ENCODE measurements around the gene RTEL1.
A peak's percentile ranks its signal among the peaks of the same experiment; 100 is the strongest.

The RTEL1 gene

DNA sequence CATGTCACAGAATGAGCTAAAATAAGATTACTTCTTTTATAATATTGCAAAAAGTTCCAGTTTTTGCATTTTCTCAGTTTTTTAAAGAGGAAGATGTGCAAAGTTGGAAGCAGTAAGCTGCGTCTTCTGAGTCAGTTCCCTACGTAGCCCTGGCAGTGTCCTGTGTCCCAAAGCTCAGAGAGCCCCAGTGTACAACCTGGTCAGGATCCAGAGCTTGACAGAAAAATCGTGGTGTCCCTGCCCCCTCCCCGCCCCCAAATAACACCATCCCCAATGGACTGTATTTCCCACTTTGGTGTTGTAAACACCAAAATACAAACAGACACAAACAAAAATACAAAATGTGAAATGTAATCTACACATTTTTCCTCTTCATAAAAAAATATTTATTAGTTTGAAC lies 86.0 kb downstream of the RTEL1 start:
- H3K4me3 ChIP-seq (ENCODE audit: low read depth in 1 of 2, low read length in 2 of 2) = no peak overlapping the region
- no peak overlapping the region for H2AFZ ChIP-seq (ENCODE audit: low read depth, low read length)
- no peaks in the 10 kb centered on the region for H3K9me3 ChIP-seq (ENCODE audit: insufficient read depth, low read length, severe bottlenecking)
- peaks cover 20% of the 10 kb centered on the region for H3K4me1 ChIP-seq (ENCODE audit: insufficient read depth, low read length)
- H3K4me2 ChIP-seq (ENCODE audit: insufficient read depth, low read length) = no peak overlapping the region
- peaks cover 19% of the 10 kb centered on the region for H4K20me1 ChIP-seq (ENCODE audit: insufficient read depth, low read length)
- no peak for ATAC-seq (ENCODE audit: insufficient read depth, low read depth)
- no peak overlapping the region for H3K27ac ChIP-seq (ENCODE audit: low read length)
- H3K36me3 ChIP-seq (ENCODE audit: insufficient read depth, low read length) = peaks cover 28% of the 10 kb centered on the region
- DNase-seq = no peak
- TF ChIP-seq EZH2 (IDR thresholded peaks at IDR 0.05; ENCODE audit: borderline replicate concordance, low read depth, low read length, severe bottlenecking) = no peak
- no peaks in the 10 kb centered on the region for H3K27me3 ChIP-seq (ENCODE audit: insufficient read depth, low read length, poor library complexity)
- peaks cover 8% of the 10 kb centered on the region; the same call in 1 of the 2 replicates for H3K79me2 ChIP-seq (ENCODE audit: insufficient read depth, low read length)
- no peak overlapping the region for H3K9ac ChIP-seq (ENCODE audit: low read depth, low read length)

DNA sequence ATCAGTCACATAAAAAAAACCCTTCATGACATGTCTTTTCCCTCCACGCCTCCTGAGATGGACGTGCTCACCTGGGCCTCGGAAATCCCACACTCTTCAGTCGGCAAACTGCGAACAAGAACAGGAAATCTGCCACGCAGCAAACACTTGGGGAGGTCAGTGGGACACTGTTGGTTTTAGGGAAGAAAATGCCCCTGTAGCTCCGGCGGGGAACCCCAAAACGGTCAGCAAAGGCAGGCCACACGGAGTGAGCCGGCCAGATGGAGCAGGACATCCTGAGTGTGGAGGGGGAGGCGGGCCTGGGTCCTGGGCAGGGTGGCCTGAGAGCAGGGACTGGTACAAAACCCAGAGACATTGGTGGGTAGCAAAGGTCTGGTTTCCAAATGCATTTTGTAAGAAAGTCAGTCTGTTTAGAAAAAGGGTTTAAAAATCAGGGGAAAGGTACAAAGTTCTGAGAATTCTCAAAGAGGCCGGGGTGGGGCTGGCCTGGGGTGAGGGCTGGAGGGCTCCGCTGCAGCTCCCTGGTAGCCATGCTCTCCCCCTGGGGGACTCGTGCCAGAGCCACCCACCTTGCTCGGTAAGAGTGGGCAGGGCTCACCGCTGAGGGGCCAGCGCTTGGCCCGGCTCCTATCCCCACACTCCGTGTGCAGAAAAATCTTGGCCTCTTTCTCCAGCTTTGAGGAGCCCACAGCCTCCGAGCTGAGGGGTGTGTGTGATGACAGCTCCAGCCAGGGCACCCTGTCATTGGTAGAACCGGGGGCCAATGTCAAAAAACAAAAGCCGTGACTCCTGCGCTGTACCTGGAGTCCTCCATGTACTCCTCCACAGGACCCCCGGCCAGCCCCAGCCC lies 86.7 kb downstream of the RTEL1 start:
- no peak for DNase-seq
- H3K9ac ChIP-seq (ENCODE audit: low read depth, low read length) = no peak overlapping the region
- H3K9me3 ChIP-seq (ENCODE audit: insufficient read depth, low read length, severe bottlenecking) = no peaks in the 10 kb centered on the region
- H3K4me1 ChIP-seq (ENCODE audit: insufficient read depth, low read length) = peaks cover 19% of the 10 kb centered on the region
- H3K4me2 ChIP-seq (ENCODE audit: insufficient read depth, low read length) = no peak overlapping the region
- 0 out of 3 replicates have a peak, but pooled peaks have one; percentile 1 for ATAC-seq (ENCODE audit: insufficient read depth, low read depth)
- no peaks in the 10 kb centered on the region for H3K27me3 ChIP-seq (ENCODE audit: insufficient read depth, low read length, poor library complexity)
- H4K20me1 ChIP-seq (ENCODE audit: insufficient read depth, low read length) = peaks cover 19% of the 10 kb centered on the region
- peaks cover 28% of the 10 kb centered on the region for H3K36me3 ChIP-seq (ENCODE audit: insufficient read depth, low read length)
- no peak overlapping the region for H3K4me3 ChIP-seq (ENCODE audit: low read depth in 1 of 2, low read length in 2 of 2)
- peaks cover 8% of the 10 kb centered on the region; the same call in 1 of the 2 replicates for H3K79me2 ChIP-seq (ENCODE audit: insufficient read depth, low read length)
- TF ChIP-seq, protein P1, sequence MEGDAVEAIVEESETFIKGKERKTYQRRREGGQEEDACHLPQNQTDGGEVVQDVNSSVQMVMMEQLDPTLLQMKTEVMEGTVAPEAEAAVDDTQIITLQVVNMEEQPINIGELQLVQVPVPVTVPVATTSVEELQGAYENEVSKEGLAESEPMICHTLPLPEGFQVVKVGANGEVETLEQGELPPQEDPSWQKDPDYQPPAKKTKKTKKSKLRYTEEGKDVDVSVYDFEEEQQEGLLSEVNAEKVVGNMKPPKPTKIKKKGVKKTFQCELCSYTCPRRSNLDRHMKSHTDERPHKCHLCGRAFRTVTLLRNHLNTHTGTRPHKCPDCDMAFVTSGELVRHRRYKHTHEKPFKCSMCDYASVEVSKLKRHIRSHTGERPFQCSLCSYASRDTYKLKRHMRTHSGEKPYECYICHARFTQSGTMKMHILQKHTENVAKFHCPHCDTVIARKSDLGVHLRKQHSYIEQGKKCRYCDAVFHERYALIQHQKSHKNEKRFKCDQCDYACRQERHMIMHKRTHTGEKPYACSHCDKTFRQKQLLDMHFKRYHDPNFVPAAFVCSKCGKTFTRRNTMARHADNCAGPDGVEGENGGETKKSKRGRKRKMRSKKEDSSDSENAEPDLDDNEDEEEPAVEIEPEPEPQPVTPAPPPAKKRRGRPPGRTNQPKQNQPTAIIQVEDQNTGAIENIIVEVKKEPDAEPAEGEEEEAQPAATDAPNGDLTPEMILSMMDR (IDR thresholded peaks at IDR 0.05; ENCODE audit: borderline replicate concordance, extremely low read depth, low read length, poor library complexity, severe bottlenecking) = no peak
- TF ChIP-seq EZH2 (IDR thresholded peaks at IDR 0.05; ENCODE audit: borderline replicate concordance, low read depth, low read length, severe bottlenecking) = no peak
- no peak overlapping the region for H2AFZ ChIP-seq (ENCODE audit: low read depth, low read length)
- no peak overlapping the region for H3K27ac ChIP-seq (ENCODE audit: low read length)

DNA sequence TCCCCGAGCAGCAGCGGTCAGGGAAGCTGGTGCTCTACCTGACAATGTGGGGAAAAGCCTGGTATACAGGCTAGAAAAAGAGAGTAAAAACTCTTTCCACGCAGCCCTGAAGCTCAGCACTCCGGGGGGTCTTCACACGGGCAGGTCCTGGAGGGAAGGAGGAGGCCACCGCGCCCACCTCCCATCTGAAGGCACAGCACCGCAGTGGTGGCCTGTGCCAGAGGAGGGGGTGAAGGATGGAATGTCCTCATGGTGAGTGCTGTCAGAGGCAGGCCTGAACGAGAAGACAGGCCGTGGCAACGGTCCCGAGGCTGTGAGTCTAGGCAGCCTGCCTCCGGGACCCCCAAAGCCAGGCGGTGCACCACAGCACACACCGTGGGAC lies 87.3 kb downstream of the RTEL1 start:
- TF ChIP-seq, protein P1 (IDR thresholded peaks at IDR 0.05; ENCODE audit: borderline replicate concordance, extremely low read depth, low read length, poor library complexity, severe bottlenecking) = no peak
- no peak for TF ChIP-seq EZH2 (IDR thresholded peaks at IDR 0.05; ENCODE audit: borderline replicate concordance, low read depth, low read length, severe bottlenecking)
- DNase-seq = no peak
- 0 out of 3 replicates have a peak, but pooled peaks have one; percentile 7 for ATAC-seq (ENCODE audit: insufficient read depth, low read depth)

More for the DNA sequence above, 87.3 kb downstream of the RTEL1 start:
- H3K79me2 ChIP-seq (ENCODE audit: insufficient read depth, low read length) = peaks cover 7% of the 10 kb centered on the region; the same call in 1 of the 2 replicates
- H3K4me1 ChIP-seq (ENCODE audit: insufficient read depth, low read length) = peaks cover 20% of the 10 kb centered on the region
- peaks cover 28% of the 10 kb centered on the region for H3K36me3 ChIP-seq (ENCODE audit: insufficient read depth, low read length)
- H3K4me2 ChIP-seq (ENCODE audit: insufficient read depth, low read length) = no peak overlapping the region
- H3K9ac ChIP-seq (ENCODE audit: low read depth, low read length) = no peak overlapping the region
- no peaks in the 10 kb centered on the region for H3K27me3 ChIP-seq (ENCODE audit: insufficient read depth, low read length, poor library complexity)
- peaks cover 19% of the 10 kb centered on the region for H4K20me1 ChIP-seq (ENCODE audit: insufficient read depth, low read length)
- no peak overlapping the region for H2AFZ ChIP-seq (ENCODE audit: low read depth, low read length)
- H3K9me3 ChIP-seq (ENCODE audit: insufficient read depth, low read length, severe bottlenecking) = no peaks in the 10 kb centered on the region
- no peak overlapping the region for H3K4me3 ChIP-seq (ENCODE audit: low read depth in 1 of 2, low read length in 2 of 2)
- H3K27ac ChIP-seq (ENCODE audit: low read length) = no peak overlapping the region

All from DND-41 (cell line).